HG03432 (cell line): Measurements from ENCODE around the gene MMRN2.
"Not testable (repeated sequence)": the region's sequence is repeated elsewhere in the genome, so short reads cannot be mapped to it uniquely, and the experiment has no call there.

ENCODE experiments used
- ATAC-seq: cut with Tn5 transposase; IDR thresholded peaks from one replicate; pipeline ENCODE4 v1.9.1; 2021; ENCODE audit warnings: mild to moderate bottlenecking, moderate library complexity; ENCODE audit not compliant: unreplicated experiment

The MMRN2 gene

DNA sequence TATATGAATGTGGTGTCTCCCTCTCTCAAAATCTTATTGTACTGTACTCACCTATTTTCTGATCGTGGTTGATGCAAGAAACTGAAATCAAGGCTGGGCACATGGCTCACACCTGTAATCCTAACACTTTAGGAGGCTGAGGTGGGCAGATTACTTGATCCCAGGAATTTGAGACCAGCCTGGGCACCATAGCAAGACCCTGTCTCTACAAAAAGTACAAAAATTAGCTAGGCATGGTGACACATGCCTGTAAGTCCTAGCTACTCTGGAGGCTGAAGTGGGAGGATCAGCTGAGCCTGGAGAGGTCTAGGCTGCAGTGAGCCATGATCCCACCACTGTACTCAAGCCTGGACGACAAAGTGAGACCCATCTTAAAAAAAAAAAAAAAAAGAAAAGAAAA, 16.0 kb downstream of the MMRN2 start:
- no peak for ATAC-seq

DNA sequence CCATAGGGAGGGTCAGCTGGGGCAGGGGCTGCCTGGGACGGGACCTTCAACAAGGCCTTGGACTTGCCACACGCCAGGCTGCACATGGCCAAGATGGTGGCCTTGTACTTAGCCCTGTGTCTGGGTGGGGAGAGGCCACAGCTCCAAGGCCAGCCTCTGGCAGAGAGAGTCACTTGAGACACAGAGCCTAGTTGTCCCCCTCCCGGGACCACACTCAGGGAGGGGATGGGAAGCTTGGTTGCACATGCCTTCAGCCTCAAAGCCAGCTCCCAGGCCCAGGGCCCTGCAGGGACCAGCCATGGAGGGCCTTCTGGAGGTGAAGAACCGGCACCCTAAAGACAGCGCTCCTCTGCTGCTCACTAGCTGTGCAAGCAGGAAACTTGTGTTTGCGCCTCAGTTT, 16.7 kb downstream of the MMRN2 start:
- ATAC-seq: no peak

DNA sequence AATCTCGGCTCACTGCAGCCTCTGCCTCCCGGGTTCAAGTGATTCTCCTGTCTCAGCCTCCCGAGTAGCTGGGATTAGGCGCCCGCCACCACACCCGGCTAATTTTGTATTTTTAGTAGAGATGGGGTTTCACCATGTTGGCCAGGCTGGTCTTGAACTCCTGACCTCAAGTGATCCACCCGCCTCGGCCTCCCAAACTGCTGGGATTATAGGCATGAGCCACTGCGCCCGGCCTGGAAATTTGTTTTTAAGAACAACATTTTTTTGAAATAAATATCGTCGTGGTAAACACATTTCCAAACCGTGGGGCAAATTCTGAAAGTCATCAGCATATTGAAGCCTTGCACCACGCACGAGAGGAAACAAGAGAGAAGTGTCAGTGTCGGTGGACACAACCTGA, 17.3 kb downstream of the MMRN2 start:
- ATAC-seq: not testable (repeated sequence)

DNA sequence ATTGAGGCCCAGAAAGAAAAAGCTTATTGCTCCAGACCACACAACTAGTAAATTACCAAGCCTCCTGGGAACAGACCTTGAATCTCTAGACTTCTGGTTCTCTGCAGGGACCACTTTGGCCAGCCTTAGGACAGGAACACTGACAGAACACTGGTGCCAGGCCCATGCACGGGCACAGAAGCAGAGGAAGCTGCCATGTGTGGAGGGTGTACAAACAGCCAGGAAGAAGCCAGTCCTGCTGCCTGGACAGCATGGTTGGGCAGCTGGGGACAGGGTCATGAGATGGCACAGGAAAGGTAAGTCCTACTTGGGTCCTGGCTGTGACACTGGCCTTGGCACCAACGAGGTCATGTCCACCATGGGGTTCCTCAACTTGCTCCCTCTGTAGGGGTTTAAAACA, 19.2 kb downstream of the MMRN2 start:
- ATAC-seq: no peak

DNA sequence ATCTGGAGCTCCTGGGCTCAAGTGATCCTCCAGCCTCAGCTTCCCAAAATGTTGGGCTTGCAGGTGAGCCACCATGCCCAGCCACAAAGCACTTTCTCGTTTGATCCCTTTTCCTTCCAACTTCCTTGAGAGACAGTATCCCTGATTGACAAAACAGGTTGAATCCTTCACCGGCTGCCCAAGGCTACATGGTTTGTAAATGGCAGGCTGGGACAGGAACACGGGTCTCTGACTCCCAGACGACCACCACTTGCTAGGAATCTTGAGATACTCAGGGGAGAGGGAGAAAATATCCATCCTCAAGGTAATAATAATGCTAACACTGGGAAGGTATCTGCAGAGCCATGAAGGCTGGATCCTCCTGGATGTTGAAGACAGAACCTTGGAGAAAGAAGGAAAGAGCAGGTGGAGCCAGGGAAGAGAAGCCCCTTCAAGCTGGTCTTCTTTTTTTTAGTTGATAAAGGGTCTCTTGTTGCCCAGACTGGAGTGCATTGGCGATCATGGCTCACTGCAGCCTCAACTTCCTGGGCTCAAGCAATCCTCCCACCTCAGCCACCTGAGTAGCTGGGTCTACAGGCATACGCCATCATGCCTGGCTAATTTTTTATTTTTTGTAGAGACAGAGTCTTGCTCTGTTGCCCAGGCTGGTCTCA, 19.8 kb downstream of the MMRN2 start:
- ATAC-seq: no peak

DNA sequence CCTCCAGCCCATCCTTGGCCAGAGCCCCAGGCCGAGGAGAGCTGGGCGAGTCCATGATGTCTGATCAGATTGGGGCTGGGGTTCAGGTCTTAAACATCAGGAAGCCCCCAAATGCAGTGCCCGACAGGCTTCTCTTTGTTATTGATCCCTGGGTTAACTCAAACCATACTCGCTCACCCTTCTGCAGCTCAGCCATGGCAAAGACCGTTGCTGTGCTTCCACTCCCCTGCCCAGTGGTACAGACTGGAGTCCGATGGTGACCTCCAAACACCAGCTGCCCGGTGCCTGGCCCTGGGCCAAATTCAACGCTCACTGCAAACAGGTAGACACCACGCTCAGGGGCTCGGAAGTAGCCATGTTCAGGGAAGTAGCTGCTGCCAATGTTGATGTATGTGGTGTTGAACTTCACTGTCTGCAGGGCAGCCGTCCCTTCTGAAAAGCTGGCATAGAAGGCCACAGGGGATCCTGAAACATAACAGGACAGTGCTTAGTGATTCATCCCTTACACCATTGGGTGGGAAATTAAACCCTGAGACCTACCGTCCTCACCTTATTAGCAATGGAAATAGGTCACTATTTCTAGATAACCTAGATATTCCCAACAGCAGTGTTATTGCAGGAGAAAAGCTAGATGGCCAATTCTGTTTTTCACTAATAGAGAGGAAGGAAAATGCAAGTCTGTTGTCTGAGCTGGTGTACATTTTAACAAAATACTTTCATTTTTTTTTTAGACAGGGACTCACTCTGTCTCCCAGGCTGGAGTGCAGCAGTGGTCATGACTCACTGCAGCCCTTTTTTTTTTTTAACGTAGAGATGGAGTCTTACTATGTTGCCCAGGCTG, 20.5 kb downstream of the MMRN2 start:
- no peak for ATAC-seq

DNA sequence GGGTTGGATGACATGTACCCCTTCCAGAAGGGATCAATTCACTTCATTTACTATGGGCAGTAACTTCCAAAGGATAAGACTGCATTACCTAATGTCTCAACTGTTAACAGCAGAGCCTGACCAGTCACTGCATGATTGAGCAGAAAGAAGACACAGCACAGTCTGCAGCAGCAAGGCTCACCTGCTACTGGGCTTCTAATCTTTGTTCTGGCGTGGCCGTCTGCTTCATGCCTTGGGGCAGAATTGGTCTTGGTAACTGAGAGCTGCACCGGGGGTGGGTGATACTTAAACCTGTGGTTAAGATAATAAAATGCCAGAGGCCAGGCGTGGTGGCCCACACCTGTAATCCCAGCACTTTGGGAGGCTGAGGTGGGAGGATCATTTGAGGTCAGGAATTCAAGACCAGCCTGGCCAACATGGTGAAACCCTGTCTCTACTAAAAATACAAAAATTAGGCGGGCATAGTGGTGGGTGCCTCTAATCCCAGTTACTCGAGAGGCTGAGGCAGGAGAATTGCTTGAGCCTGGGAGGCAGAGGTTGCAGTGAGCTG, 23.2 kb downstream of the MMRN2 start:
- ATAC-seq: not testable (repeated sequence)

DNA sequence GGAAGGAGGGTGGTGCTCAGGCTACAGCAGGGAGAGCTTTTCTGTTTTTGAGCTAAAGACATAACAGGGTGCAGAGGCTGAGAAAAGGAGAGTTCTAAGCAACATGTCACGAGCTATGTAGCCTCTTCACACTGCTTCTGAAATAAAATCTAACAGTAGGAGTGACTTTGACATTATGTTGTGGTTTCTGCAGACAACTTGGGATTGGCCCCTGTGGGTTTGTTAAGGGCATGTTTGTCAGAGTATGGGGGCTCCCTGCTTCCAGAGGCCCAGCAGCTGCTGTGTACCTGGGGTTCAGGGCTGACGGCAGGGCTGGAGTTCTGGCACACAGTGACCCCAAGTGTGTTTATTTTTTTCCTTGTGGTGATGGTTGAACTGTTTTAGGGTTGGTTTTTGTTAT, 24.7 kb downstream of the MMRN2 start:
- no peak for ATAC-seq

DNA sequence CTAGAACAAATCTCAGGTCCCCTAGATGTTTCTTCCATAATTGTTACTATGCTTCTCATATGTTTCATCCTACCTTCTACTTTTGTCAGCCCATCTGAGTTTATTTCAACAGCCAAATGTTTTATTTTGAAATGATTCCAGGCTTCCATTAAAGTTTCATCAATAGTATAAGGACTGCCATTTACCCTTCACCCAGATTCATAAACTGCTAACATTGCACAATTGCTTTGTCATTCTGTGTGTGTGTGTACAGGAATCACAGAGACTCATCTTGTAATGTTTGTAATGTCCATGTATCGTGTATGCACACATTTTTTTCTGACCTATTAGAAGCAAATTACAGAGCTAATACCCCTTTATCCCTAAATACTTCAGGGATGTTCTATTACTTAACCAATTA, 25.5 kb downstream of the MMRN2 start:
- ATAC-seq: no peak

DNA sequence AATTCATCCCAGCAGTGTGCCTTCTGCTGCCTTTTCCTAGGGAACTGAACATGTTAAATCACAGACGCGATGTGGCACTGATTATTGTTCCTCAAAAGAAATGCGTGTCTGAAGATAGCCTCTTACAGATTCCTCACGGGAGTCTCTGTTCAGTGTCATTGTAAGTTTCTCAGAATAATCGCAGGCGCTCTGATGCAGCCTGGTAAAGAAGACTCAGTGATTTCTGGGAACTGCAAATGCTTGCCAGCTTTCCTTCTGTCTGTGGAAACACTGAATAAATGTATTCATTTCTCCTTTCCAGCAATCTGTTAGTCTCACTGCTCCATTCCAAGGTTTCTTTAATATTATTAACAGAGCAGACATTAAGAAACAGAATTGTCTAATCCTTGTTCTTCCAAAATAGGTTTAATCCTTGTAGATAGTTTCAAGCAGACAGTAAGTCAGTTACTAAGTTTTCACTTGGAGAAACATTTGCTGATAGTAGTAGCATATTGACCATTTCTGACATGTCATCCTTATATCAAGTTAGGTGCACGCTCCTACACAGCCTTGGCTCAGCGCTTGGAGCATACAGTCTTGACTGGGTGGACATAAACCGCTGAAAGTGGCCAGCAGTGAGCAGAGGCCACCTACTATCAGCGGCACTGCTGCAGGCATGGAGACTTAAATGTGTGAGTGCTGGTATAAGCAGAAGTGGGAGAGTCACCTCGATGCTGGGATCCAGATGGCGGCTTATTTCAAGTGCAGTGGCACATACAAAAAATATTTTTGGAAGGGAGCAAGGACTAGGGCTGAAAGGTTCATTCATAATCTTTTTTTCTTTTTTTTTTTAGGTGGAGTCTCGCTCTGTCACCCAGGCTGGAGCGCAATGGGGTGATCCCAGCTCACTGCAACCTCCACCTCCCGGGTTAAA, 27.7 kb downstream of the MMRN2 start:
- no peak for ATAC-seq

DNA sequence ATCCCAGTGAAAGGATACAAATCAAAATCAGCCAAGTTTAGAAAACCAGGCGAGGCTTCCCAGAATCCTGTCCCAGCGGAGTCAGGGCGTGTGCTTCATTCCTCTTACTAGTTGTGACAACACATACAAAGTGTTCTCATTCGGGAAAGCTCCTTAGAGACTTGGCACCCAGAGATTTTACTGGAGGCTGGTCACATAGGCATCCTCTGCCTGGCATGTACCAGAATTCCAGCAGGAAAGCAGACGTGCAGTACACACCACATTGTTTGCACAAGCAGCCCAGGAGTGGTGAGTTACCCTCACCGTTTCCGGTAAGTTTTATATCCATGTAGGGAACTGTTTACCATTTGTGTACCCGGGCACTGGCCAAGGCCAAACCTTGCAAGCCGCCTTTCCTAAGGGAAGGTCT, 34.9 kb downstream of the MMRN2 start:
- ATAC-seq: no peak

DNA sequence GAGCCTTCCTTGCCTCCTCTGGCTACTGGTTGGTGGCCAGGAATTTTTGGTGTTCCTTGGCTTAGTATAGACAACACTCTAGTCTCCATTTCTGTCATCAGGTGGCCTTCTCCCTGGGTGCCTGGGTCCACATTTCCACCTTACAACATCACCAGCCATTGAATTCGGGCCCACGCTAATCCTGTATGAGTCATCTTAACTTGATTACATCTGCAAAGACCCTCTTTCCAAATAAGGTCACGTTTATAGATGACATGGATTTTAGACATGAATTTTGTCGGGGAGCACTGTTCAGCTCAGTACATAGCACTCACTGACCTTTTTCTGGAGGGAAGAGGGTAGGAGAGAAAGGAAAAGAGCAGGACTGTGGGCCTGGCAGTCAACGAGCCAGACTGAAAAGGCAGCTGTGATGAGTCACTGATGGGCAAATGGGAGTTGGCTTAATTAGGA, 39.4 kb downstream of the MMRN2 start:
- no peak for ATAC-seq

DNA sequence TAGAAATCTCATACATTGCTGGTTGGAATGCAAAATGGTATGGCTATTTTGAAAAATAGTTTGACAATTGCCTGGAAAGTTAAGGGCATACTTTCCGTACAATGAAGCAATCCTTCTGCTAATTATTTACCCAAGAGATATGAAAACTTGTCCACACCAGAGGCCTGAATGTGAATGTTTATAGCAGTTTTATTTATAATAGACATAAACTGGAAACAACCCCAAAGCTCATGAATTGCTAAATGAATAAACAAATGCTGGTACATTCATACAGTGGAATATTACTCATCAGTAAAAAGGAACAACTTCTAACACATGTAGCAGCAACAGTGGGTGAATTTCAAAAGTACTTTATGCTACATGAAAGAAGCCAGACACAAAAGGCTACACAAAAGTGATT, 42.7 kb downstream of the MMRN2 start:
- no peak for ATAC-seq

DNA sequence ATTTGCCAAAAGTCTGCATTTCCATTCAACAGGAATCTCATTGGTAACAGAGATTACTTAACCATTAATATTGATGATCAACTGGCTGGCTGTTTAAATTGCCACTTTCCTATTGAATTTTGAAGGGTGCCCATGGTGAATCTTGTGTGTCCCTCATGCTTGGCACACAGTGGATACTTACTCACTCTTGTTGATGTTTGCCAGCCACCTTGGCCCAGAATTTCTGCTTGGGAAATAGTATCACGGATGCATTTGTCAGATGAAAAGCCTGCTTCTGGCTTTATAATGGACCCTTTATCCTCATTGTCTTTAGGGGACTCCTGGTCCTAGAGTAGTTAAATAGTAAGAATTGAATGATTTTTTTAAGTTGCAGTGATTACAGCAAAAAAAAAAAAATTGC, 52.0 kb downstream of the MMRN2 start:
- no peak for ATAC-seq

DNA sequence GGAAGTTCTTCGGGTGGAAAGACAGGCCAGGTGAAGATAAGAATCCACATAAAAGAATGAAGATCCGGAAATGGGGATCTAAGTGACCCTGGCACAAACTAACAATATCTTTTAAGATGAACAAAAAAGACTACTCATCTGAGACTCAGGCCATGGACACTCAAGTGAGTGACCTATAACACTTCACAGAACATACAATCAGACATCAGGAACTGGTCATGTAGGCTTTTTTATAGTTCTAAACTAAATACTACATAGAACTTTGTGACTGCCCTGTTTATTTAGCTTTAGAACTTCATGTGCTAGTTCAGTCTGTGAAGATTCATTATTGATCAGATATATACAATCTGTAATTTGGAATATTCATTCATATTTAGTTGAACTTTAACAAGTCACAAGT, 52.8 kb downstream of the MMRN2 start:
- ATAC-seq: no peak

DNA sequence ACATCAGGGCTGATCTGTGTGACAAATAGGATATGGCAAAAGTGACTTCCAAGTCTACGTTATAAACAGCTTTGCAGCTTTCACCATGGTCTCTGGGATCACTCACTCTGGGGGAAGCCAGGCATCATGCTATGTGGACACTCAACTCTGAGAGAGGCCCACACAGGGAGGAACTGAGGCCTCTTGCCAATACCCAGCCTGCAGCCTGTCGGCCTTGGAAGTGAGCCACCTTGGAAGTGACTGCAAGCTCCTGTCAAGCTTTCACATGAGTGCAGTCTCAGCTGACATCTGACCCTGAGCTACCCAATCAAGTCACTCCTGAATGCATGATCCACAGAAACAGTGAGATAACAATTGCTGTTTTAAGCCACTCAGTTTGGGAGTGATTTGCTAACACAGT, 56.5 kb downstream of the MMRN2 start:
- ATAC-seq: no peak

DNA sequence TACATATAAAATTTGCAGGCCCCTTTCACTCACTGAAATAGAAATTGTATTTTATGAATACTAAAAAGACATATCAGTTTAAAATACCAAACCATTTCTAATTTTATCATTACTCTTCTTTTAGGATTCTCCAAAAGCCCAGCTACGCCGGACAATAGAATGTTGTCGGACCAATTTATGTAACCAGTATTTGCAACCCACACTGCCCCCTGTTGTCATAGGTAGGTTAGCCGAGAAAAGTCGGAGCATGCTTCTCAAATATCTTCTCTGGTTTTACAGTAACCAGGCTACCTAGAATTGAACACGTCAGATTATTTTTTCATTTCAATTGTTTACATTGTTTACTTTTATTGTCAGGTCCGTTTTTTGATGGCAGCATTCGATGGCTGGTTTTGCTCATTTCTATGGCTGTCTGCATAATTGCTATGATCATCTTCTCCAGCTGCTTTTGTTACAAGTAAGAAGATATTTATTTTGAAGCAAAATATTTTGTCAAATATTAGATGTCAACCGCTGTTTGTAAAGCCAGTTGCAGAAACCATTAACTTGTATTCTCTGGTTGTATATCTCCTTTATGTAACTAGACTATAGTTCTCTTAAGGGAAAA, 57.6 kb downstream of the MMRN2 start:
- ATAC-seq: no peak

DNA sequence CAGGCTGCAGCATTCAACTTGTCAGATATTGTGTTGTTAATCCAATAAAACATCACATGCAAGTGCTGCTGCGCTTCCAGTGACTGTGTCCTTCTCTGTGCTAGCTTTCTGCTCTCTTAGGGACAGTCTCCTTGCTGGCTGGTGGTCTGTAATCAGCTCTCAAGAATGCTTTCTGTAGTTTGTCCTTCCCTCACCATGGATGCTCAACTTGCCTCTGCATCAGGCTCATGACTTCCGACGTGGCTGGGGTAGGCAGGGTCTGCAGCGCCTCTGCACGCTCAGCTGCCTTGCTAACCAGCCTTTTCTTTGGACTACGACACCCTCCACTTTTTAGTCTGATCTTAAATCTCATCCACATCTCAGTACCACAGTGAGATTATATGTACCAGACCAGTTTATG, 58.3 kb downstream of the MMRN2 start:
- no peak for ATAC-seq

DNA sequence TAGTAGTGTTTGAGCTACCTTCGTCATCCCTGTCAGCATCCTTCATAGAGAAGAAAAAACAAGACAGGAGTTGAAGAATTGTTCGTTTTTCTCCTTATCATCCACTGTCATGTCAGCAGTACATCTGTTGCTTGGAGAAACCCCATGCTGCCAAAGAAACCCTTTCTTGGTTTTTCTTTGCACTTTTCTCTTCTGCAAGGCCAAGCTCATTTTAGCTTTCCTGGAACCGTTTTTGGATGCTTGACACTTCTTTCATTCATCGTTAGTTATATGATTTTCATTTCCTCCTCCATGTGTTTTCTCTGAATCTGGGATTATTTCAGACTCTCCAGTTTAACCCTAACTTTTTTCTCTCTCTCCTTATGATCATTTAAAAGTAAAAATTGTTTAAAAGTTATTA, 58.9 kb downstream of the MMRN2 start:
- ATAC-seq: no peak

DNA sequence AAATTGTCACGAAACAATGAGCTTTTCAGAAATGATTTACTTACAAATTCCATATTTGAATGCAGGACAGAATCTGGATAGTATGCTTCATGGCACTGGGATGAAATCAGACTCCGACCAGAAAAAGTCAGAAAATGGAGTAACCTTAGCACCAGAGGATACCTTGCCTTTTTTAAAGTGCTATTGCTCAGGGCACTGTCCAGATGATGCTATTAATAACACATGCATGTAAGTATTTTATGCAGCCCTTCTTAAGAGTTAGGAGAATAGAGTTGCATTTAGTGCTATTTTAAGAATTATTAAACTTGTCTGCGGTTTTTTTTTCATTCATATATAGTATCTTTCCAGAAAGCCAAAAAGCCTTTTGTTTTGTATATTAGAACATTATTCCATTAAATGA, 67.4 kb downstream of the MMRN2 start:
- ATAC-seq: no peak
